Measurements from ENCODE around the gene POLE4. TPM values are rescaled to one million over a fixed set of nuclear protein-coding genes. Genes with fewer than 3 reads are reported as not detected.

The POLE4 gene
- total RNA-seq, 1 experiment from 2014 or later: 117 TPM

- CTCF ChIA-PET: interaction anchor here (0.7 to 1.1 kb wide), 2 partner anchors 91 to 258 kb away, joined by 3 read pairs; no protein-coding TSS in a partner anchor
- H3K9me3 Mint-ChIP-seq (ENCODE audit: unreplicated experiment): peaks cover 8% of the 10 kb centered on the region
- intact Hi-C loops (cut with micrococcal nuclease): no loop called here
- DNase-seq (ENCODE audit: unreplicated experiment): no peak
- H3K36me3 Mint-ChIP-seq (ENCODE audit: insufficient read depth, unreplicated experiment): peaks cover 26% of the 10 kb centered on the region
- BruUV-seq (replicated peaks): no TSS peak
- H3K4me3 Mint-ChIP-seq (ENCODE audit: unreplicated experiment): no peak overlapping the region
- no peak for TF ChIP-seq CTCF (IDR thresholded peaks at IDR 0.05; ENCODE audit: unreplicated experiment)
- POLR2A ChIA-PET: interaction anchor here (0.9 to 1.2 kb wide), 2 partner anchors 9 to 226 kb away, joined by 3 read pairs; no protein-coding TSS in a partner anchor
- H3K27ac Mint-ChIP-seq (ENCODE audit: low read depth, unreplicated experiment): peak overlapping the region; percentile 49
- no peaks in the 10 kb centered on the region for H3K27me3 Mint-ChIP-seq (ENCODE audit: insufficient read depth, unreplicated experiment)
- H3K4me1 Mint-ChIP-seq (ENCODE audit: insufficient read depth, unreplicated experiment): peaks cover 5% of the 10 kb centered on the region
These were observed 8.4 kb downstream of the POLE4 start for GRCh38 chr2:74966887-74967286.

- intact Hi-C loops (cut with micrococcal nuclease): no loop called here
- no TSS peak for BruUV-seq (replicated peaks)
- Mint-ChIP-seq H3K27ac (ENCODE audit: low read depth, unreplicated experiment) (no peak overlapping the region), H3K9me3 (ENCODE audit: unreplicated experiment) (no peaks in the 10 kb centered on the region), H3K4me3 (ENCODE audit: unreplicated experiment) (no peak overlapping the region), H3K4me1 (ENCODE audit: insufficient read depth, unreplicated experiment) (no peaks in the 10 kb centered on the region), H3K36me3 (ENCODE audit: insufficient read depth, unreplicated experiment) (no peaks in the 10 kb centered on the region), H3K27me3 (ENCODE audit: insufficient read depth, unreplicated experiment) (no peaks in the 10 kb centered on the region)
- no peak for TF ChIP-seq CTCF (IDR thresholded peaks at IDR 0.05; ENCODE audit: unreplicated experiment)
- ChIA-PET CTCF (interaction anchor here (0.5 to 0.6 kb wide), 2 partner anchors 90 to 634 kb away, joined by 3 to 5 read pairs; no protein-coding TSS in a partner anchor), POLR2A (interaction anchor here (0.6 kb wide), 2 partner anchors 7 to 592 kb away, joined by 3 read pairs; no protein-coding TSS in a partner anchor)
- no peak for DNase-seq (ENCODE audit: unreplicated experiment)
These were observed 16.6 kb downstream of the POLE4 start for GRCh38 chr2:74975016-74975415.

GRCh38 chr2:74979844-74980243 lies 21.4 kb downstream of the POLE4 start:
- no peak for DNase-seq (ENCODE audit: unreplicated experiment)
- Mint-ChIP-seq H3K4me1 (ENCODE audit: insufficient read depth, unreplicated experiment) (no peaks in the 10 kb centered on the region), H3K27ac (ENCODE audit: low read depth, unreplicated experiment) (no peak overlapping the region), H3K36me3 (ENCODE audit: insufficient read depth, unreplicated experiment) (no peaks in the 10 kb centered on the region), H3K27me3 (ENCODE audit: insufficient read depth, unreplicated experiment) (no peaks in the 10 kb centered on the region), H3K4me3 (ENCODE audit: unreplicated experiment) (no peak overlapping the region), H3K9me3 (ENCODE audit: unreplicated experiment) (no peaks in the 10 kb centered on the region)
- TF ChIP-seq CTCF (IDR thresholded peaks at IDR 0.05; ENCODE audit: unreplicated experiment): no peak
- intact Hi-C loops (cut with micrococcal nuclease): loop anchor here (10.0 kb wide), 1 partner anchor 105 kb away; no protein-coding TSS in a partner anchor
- ChIA-PET CTCF (interaction anchor here (0.6 to 0.7 kb wide), 4 partner anchors 103 to 662 kb away, joined by 3 to 4 read pairs (median 3); no protein-coding TSS in a partner anchor), POLR2A (no interaction called here)
- no TSS peak for BruUV-seq (replicated peaks)

GRCh38 chr2:74982577-74982976 lies 24.1 kb downstream of the POLE4 start:
- CTCF ChIA-PET: interaction anchor here (0.6 to 3.8 kb wide), 10 partner anchors 8 to 332 kb away, joined by 3 to 14 read pairs (median 4); no protein-coding TSS in a partner anchor
- no peak overlapping the region for H3K4me3 Mint-ChIP-seq (ENCODE audit: unreplicated experiment)
- H3K4me1 Mint-ChIP-seq (ENCODE audit: insufficient read depth, unreplicated experiment): no peaks in the 10 kb centered on the region
- H3K27ac Mint-ChIP-seq (ENCODE audit: low read depth, unreplicated experiment): no peak overlapping the region
- TF ChIP-seq CTCF (IDR thresholded peaks at IDR 0.05; ENCODE audit: unreplicated experiment): peak; percentile 43
- POLR2A ChIA-PET: no interaction called here
- no peaks in the 10 kb centered on the region for H3K27me3 Mint-ChIP-seq (ENCODE audit: insufficient read depth, unreplicated experiment)
- intact Hi-C loops (cut with micrococcal nuclease): loop anchor here (1.0 to 10.0 kb wide), 3 partner anchors 108 to 292 kb away; no protein-coding TSS in a partner anchor
- no TSS peak for BruUV-seq (replicated peaks)
- H3K36me3 Mint-ChIP-seq (ENCODE audit: insufficient read depth, unreplicated experiment): no peaks in the 10 kb centered on the region
- peak; percentile 55 for DNase-seq (ENCODE audit: unreplicated experiment)
- no peaks in the 10 kb centered on the region for H3K9me3 Mint-ChIP-seq (ENCODE audit: unreplicated experiment)
